Measurements from ENCODE around the gene KDM2B.

The KDM2B gene

GRCh38 chr12:121443193-121443870 lies 137.5 kb downstream of the KDM2B start:
- no peaks in the 10 kb centered on the region for H3K9me3 ChIP-seq (replicated peaks; ENCODE audit: insufficient read depth, low read length)
- H2AFZ ChIP-seq (ENCODE audit: low read length), result no peak overlapping the region
- peak; percentile 20 for DNase-seq
- H3K36me3 ChIP-seq (replicated peaks; ENCODE audit: insufficient read depth, low read length), result no peaks in the 10 kb centered on the region
- H3K79me2 ChIP-seq (ENCODE audit: low read length), result peaks cover under 1% of the 10 kb centered on the region; the same call in 1 of the 2 replicates
- TF ChIP-seq EZH2phosphoT487 (IDR thresholded peaks at IDR 0.05; ENCODE audit: low read length) (no peak), CTCF (IDR thresholded peaks at IDR 0.05; ENCODE audit: low read length) (peak; percentile 60)
- H3K9ac ChIP-seq (ENCODE audit: low read length), result no peak overlapping the region
- H3K27ac ChIP-seq (ENCODE audit: low read length), result no peak overlapping the region
- no peaks in the 10 kb centered on the region for H3K27me3 ChIP-seq (replicated peaks; ENCODE audit: insufficient read depth, low read length)
- no peaks in the 10 kb centered on the region for H3F3A ChIP-seq (ENCODE audit: insufficient read depth, low read length)
- no peaks in the 10 kb centered on the region for H4K20me1 ChIP-seq (ENCODE audit: insufficient read depth, low read length)
- H3K9me2 ChIP-seq (replicated peaks; ENCODE audit: insufficient read depth, low read length), result no peaks in the 10 kb centered on the region
- no peak overlapping the region for H3K4me2 ChIP-seq (ENCODE audit: low read depth, low read length)
- H3K4me3 ChIP-seq (ENCODE audit: low read length), result no peak overlapping the region
- no peaks in the 10 kb centered on the region for H3K4me1 ChIP-seq (ENCODE audit: low read length)

DNA sequence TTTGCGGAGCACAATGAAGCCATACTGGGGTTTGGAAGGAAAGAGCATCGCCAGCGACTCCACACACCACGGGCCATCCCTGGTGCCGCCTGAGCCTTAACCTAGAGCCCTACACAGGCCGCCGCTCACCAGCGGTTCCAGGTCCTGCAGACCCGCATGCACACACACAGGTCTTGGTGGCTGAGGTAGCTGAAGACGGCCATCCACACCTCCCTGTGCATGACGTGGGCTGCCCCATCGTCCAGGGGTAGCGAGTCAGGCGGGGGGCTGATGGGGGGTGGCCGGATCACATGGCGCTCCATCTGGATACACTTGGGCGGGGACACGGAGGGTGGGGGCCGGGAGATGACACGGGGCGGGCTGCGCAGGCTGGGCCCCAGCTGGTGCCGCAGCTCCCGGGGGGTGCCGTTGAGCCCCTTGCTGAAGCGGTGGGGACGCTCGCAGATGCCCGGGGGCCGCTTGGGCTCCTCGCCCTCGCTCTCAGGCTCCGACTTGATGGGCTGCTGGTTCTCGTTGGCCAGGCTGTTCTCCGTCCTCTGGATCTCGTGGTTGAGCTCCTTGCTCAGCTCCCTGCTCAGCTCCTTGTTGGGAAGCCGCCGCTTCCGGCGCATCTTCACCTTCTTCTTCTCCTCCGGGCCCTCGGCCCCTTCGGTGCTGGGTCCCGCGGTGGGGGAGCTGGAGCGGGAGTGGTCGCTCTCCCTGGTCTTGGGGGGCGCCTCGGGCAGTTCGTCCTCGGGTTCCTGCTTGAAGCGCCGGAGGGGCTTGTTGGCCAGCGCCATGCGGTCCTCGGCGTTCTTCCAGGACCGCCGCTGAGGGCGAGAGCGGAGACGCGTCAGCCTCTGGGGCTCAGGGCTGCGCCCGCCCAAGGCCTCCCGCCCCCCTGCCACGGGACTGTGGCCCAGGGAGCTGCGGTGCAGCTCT lies 138.5 kb downstream of the KDM2B start:
- H3K4me3 ChIP-seq (ENCODE audit: low read length), result no peak overlapping the region
- H3K79me2 ChIP-seq (ENCODE audit: low read length), result no peaks in the 10 kb centered on the region
- H3K4me1 ChIP-seq (ENCODE audit: low read length), result no peaks in the 10 kb centered on the region
- no peak overlapping the region for H3K27ac ChIP-seq (ENCODE audit: low read length)
- H2AFZ ChIP-seq (ENCODE audit: low read length), result no peak overlapping the region
- H3K9me3 ChIP-seq (replicated peaks; ENCODE audit: insufficient read depth, low read length), result no peaks in the 10 kb centered on the region
- no peaks in the 10 kb centered on the region for H3K36me3 ChIP-seq (replicated peaks; ENCODE audit: insufficient read depth, low read length)
- no peak for TF ChIP-seq CTCF (IDR thresholded peaks at IDR 0.05; ENCODE audit: low read length)
- no peak for TF ChIP-seq EZH2phosphoT487 (IDR thresholded peaks at IDR 0.05; ENCODE audit: low read length)
- no peak for TF ChIP-seq EZH2 (optimal IDR thresholded peaks at IDR 0.05; ENCODE audit: low read depth, low read length)
- no peak overlapping the region for H3K4me2 ChIP-seq (ENCODE audit: low read depth, low read length)
- H3K27me3 ChIP-seq (replicated peaks; ENCODE audit: insufficient read depth, low read length), result no peaks in the 10 kb centered on the region
- no peaks in the 10 kb centered on the region for H3F3A ChIP-seq (ENCODE audit: insufficient read depth, low read length)
- DNase-seq, result no peak
- no peaks in the 10 kb centered on the region for H4K20me1 ChIP-seq (ENCODE audit: insufficient read depth, low read length)
- H3K9me2 ChIP-seq (replicated peaks; ENCODE audit: insufficient read depth, low read length), result no peaks in the 10 kb centered on the region
- H3K9ac ChIP-seq (ENCODE audit: low read length), result no peak overlapping the region

DNA sequence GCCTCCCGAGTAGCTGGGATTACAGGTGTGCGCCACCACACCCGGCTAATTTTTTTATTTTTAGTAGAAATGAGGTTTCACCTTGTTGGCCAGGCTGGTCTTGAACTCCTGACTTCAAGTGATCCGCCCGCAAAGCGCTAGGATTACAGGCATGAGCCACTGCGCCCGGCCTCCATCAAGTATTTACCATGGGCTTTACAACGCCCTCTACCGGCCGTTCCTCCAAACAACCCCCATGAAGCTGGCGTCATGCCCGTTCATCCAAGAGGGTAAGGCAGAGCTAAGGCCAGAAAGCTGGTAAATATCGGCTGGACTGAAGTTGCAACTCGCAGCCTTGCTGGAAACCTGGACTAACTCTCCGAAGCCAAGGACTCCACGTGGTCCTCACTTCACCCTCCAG lies 139.3 kb downstream of the KDM2B start:
- Histone ChIP-seq H2AFZ (ENCODE audit: low read length) (no peak overlapping the region), H3K4me2 (ENCODE audit: low read depth, low read length) (no peak overlapping the region), H3K9me2 (replicated peaks; ENCODE audit: insufficient read depth, low read length) (no peaks in the 10 kb centered on the region), H3K36me3 (replicated peaks; ENCODE audit: insufficient read depth, low read length) (no peaks in the 10 kb centered on the region), H3F3A (ENCODE audit: insufficient read depth, low read length) (no peaks in the 10 kb centered on the region), H3K4me3 (ENCODE audit: low read length) (no peak overlapping the region), H3K27me3 (replicated peaks; ENCODE audit: insufficient read depth, low read length) (no peaks in the 10 kb centered on the region), H4K20me1 (ENCODE audit: insufficient read depth, low read length) (no peaks in the 10 kb centered on the region), H3K4me1 (ENCODE audit: low read length) (no peaks in the 10 kb centered on the region), H3K79me2 (ENCODE audit: low read length) (no peaks in the 10 kb centered on the region), H3K27ac (ENCODE audit: low read length) (no peak overlapping the region), H3K9ac (ENCODE audit: low read length) (no peak overlapping the region), H3K9me3 (replicated peaks; ENCODE audit: insufficient read depth, low read length) (no peaks in the 10 kb centered on the region)
- TF ChIP-seq CTCF (IDR thresholded peaks at IDR 0.05; ENCODE audit: low read length) (no peak), EZH2phosphoT487 (IDR thresholded peaks at IDR 0.05; ENCODE audit: low read length) (no peak), EZH2 (optimal IDR thresholded peaks at IDR 0.05; ENCODE audit: low read depth, low read length) (no peak)
- no peak for DNase-seq

All from MM.1S (cell line).